Measurements from ENCODE around the gene MAP1LC3B2.

MAP1LC3B2 gene

GRCh38 chr12:116610971-116611541, 51.9 kb downstream of the MAP1LC3B2 start:
- DNase-seq (ENCODE audit: low read depth in 4 of 4, low spot score in 1 of 4), result no peak

GRCh38 chr12:116612436-116612835, 53.3 kb downstream of the MAP1LC3B2 start:
- DNase-seq (ENCODE audit: low read depth in 4 of 4, low spot score in 1 of 4), result no peak

- DNase-seq (ENCODE audit: low read depth in 4 of 4, low spot score in 1 of 4), result no peak
Measured at GRCh38 chr12:116613256-116613655, 54.1 kb downstream of the MAP1LC3B2 start.

- DNase-seq (ENCODE audit: low read depth in 4 of 4, low spot score in 1 of 4), result no peak
Measured at GRCh38 chr12:116614194-116614915, 55.2 kb downstream of the MAP1LC3B2 start.

- DNase-seq (ENCODE audit: low read depth in 4 of 4, low spot score in 1 of 4), result no peak
Measured at GRCh38 chr12:116615141-116615861, 56.1 kb downstream of the MAP1LC3B2 start.

GRCh38 chr12:116616536-116617248, 57.5 kb downstream of the MAP1LC3B2 start:
- no peak for DNase-seq (ENCODE audit: low read depth in 4 of 4, low spot score in 1 of 4)

- no peak for DNase-seq (ENCODE audit: low read depth in 4 of 4, low spot score in 1 of 4)
Measured at GRCh38 chr12:116619246-116619645, 60.1 kb downstream of the MAP1LC3B2 start.

GRCh38 chr12:116620124-116620491, 60.9 kb downstream of the MAP1LC3B2 start:
- no peak for DNase-seq (ENCODE audit: low read depth in 4 of 4, low spot score in 1 of 4)

- DNase-seq (ENCODE audit: low read depth in 4 of 4, low spot score in 1 of 4), result no peak
Measured at GRCh38 chr12:116620492-116621191, 61.5 kb downstream of the MAP1LC3B2 start.

- no peak for DNase-seq (ENCODE audit: low read depth in 4 of 4, low spot score in 1 of 4)
Measured at GRCh38 chr12:116621194-116621593, 62.0 kb downstream of the MAP1LC3B2 start.

GRCh38 chr12:116624516-116624915, 65.3 kb downstream of the MAP1LC3B2 start:
- no peak for DNase-seq (ENCODE audit: low read depth in 4 of 4, low spot score in 1 of 4)

GRCh38 chr12:116626153-116626552, 67.0 kb downstream of the MAP1LC3B2 start:
- DNase-seq (ENCODE audit: low read depth in 4 of 4, low spot score in 1 of 4), result no peak

All from stimulated activated CD4-positive, alpha-beta T cell treated with anti-CD3 and anti-CD28 coated beads, Interleukin-1b, Interleukin-23, amount 100 ng/mL, for 24 hours (primary cell).